ENCODE data around the gene CCNB1IP1. TPM values are rescaled to one million over a fixed set of nuclear protein-coding genes. Genes with fewer than 3 reads are reported as not detected.
"Not testable (repeated sequence)": the region's sequence is repeated elsewhere in the genome, so short reads cannot be mapped to it uniquely, and the experiment has no call there.

Gene CCNB1IP1
- total RNA-seq, 2 experiments from 2014 or later, result 39.0 to 39.5 TPM

DNA sequence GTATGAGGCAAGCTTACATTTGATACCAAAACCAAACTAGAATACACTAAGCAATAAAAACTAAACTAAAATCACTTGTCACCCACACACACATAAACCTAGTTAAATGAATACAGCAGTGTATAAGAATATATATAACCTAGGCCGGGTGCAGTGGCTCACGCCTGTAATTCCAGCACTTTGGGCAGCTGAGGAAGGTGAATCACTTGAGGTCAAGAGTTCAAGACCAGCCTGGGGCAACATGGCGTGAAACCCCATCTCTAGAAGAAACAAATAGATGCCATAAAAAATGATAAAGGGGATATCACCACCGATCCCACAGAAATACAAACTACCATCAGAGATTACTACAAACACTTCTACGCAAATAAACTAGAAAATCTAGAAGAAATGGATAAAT lies 68.7 kb downstream of the CCNB1IP1 start:
- ATAC-seq; H3K27me3 Mint-ChIP-seq; CTCF ChIA-PET; DNase-seq; H3K4me3 Mint-ChIP-seq; H3K9me3 Mint-ChIP-seq (ENCODE audit: low read depth); H3K36me3 Mint-ChIP-seq; H3K27ac Mint-ChIP-seq; H3K4me1 Mint-ChIP-seq: not testable (repeated sequence)

DNA sequence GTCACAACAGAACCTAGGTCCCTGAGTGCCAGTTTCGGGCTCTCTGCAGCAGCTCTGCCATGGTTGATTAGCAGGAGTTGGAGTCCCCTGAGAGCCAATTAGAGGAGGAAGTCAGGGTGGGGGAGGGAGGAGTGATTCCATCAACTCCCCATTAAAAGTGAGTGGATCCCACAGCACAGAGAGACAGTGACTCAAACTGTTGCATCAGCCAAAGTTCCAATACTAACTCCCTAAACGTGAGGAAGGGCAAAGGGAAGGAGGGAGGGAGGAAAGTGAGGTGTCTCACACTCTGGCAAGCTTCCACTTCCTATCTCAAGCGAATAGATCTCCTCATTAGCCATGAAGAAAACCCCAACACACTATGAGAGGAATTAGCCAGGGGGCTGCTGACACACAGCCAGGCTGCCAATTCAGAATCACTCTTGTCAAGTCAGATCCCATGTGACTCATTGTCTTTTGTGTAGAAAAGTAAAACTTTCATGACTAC lies 70.4 kb downstream of the CCNB1IP1 start:
- Mint-ChIP-seq H3K27ac (no peak overlapping the region), H3K9me3 (ENCODE audit: low read depth) (no peaks in the 10 kb centered on the region), H3K4me1 (no peaks in the 10 kb centered on the region), H3K27me3 (no peaks in the 10 kb centered on the region), H3K4me3 (no peak overlapping the region), H3K36me3 (no peaks in the 10 kb centered on the region)
- DNase-seq, result no peak
- CTCF ChIA-PET, result no interaction called here
- no peak for ATAC-seq

Other genes starting within 250 kb of the CCNB1IP1 start
- gene OR4K17, start 222.5 kb downstream of the CCNB1IP1 start, total RNA-seq, result not detected
- not detected for gene OR4N5, start 194.5 kb downstream of the CCNB1IP1 start, total RNA-seq
- gene OR11G2, start 142.4 kb downstream of the CCNB1IP1 start, total RNA-seq, result not detected
- not detected for gene OR11H6, start 109.6 kb downstream of the CCNB1IP1 start, total RNA-seq
- not detected for gene OR11H7, start 104.3 kb downstream of the CCNB1IP1 start, total RNA-seq
- gene OR11H4, start 94.0 kb downstream of the CCNB1IP1 start, total RNA-seq, result not detected
- 10 to 100 TPM; 22.4 to 24.4 TPM for gene TTC5, start 27.3 kb downstream of the CCNB1IP1 start, total RNA-seq
- 10 to 100 TPM; 32.6 to 38.4 TPM for gene PARP2, start 10.4 kb upstream of the CCNB1IP1 start, total RNA-seq
- gene TEP1, start 80.2 kb upstream of the CCNB1IP1 start, total RNA-seq, result 10 to 100 TPM; 44.9 to 52.9 TPM
- under 1 TPM; 0.44 to 0.59 TPM for gene KLHL33, start 102.9 kb upstream of the CCNB1IP1 start, total RNA-seq
- gene OSGEP, start 121.5 kb upstream of the CCNB1IP1 start, total RNA-seq, result 10 to 100 TPM; 42.8 to 53.0 TPM
- gene APEX1, start 121.9 kb upstream of the CCNB1IP1 start, total RNA-seq, result 100 to 1,000 TPM; 112 to 179 TPM
- 10 to 100 TPM; 30.9 to 31.7 TPM for gene PIP4P1, start 128.2 kb upstream of the CCNB1IP1 start, total RNA-seq
- gene PNP, start 136.1 kb upstream of the CCNB1IP1 start, total RNA-seq, result 100 to 1,000 TPM; 173 to 194 TPM
- under 1 TPM; 0.30 to 0.67 TPM for gene RNASE10, start 172.3 kb upstream of the CCNB1IP1 start, total RNA-seq
- not detected for gene RNASE9, start 227.8 kb upstream of the CCNB1IP1 start, total RNA-seq

Measured in activated CD8-positive, alpha-beta memory T cell treated with anti-CD3 and anti-CD28 coated beads, Interleukin-2, amount 10 ng/mL, durations not matched to agents 7 days and 5 days (primary cell).